Stimulated activated CD4-positive, alpha-beta T cell treated with anti-CD3 and anti-CD28 coated beads, Interleukin-12 subunit alpha, Interleukin-12 subunit beta, amount 100 ng/mL, for 24 hours (primary cell): ENCODE measurements around the gene PLB1.
"Not testable (repeated sequence)": the region's sequence is repeated elsewhere in the genome, so short reads cannot be mapped to it uniquely, and the experiment has no call there.

Experiments
- DNase-seq, 2 experiments: peaks; one replicate each; pipeline ENCODE4 v3.0.0-alpha.2; 2020; ENCODE audit warnings: low read depth in 2 of 2

Gene PLB1

GRCh38 chr2:28648147-28648546 lies 152.3 kb downstream of the PLB1 start:
- no peak for DNase-seq

DNA sequence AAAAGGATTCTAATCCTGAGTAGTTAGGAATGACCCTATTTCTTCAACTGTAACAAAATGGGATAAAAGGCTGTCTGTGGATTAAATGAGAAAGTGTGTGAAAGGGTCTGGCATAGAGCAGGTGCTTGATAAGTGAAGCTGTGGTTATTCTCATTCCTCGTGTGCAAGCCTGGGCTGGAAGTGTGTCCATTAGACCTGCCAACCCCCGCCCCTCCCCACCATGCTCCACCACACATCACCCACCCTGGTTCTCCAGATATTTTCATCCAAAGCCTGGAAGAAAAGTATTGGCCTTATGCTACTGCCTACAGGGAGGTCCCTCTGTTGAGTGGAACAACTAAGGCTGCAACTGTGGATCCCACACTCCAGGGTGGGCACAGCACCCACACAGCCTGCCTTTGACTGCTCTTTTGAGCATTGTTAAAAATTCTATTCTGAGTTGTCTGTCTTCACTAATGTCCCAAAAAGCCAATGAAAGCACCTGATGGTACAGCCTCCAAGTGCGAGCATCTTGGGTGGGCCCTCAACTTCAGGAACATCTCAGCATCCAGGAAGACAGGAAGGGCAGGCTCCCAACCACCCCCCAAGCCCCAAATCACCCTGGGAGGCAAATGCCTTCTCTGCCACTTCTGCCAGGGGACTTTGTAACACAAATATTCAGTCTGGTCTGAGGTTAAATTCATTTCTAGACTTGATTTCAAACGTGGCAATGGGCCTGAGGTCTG lies 153.0 kb downstream of the PLB1 start:
- no peak for DNase-seq

GRCh38 chr2:28649481-28650265 lies 153.8 kb downstream of the PLB1 start:
- DNase-seq: peak in 1 of 2 experiments; percentile 39

DNA sequence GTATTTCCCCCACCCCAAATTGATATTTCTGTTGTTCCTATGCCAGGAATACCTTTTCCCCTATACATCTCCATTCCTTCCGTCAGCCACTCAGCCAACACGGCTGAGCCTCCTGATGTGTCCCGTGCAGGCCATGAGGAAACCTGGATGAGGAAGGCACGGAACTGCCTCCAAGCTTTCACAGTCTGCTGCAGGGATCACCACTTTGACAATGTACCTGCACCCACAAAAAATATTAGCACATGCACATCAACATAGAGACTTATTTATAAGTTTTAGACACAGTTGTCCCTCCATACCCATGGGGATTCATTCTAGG lies 154.4 kb downstream of the PLB1 start:
- no peak for DNase-seq

DNA sequence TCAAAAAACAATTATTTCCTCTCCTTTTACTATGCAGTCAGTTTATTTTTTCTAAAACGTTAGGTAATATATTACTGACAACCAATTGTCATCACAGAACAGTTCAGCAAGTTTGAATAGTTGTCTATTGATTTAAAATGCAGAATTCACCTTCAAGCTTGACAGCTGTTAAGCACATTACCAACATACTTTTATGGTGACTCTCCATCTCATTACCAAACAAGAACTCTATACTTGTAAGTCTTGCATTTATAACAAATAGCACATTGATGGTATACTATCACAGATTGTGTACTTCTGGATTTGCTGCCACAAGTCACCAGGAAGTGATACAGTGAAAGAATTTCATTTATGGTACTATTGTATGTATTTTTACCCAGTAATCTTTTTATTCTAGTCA lies 156.4 kb downstream of the PLB1 start:
- no peak for DNase-seq

GRCh38 chr2:28653892-28654662 lies 158.2 kb downstream of the PLB1 start:
- no peak for DNase-seq

DNA sequence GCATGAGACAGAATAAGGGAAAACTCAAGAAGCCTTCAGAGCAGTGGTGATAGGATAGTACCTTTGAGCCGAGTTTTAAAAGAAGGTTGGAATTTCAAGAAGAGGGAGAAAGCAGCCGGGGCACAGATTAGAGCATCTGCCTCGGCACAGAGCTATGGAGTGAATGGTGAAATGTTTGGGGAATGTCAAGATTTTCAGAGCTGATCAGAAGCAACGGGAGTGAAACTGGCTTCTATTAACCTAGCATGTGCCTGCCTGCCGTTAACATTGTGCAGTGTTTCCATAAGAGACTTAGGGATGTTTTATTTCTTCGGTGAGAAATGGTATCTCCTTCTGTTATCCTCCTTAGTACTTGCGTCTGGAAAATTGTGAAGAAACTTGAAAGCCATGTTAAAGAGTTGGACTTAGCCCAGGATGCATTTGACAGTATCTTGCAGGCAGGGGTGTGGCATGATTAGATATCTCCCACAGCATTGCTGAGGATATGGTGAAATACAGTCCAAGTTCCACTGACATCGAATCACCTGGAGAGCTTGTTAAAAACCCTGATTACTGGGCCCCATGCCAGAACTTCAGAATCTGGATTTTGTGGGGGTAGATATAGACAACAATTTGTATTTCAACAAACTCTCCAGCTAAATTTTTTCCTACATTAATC lies 158.9 kb downstream of the PLB1 start:
- no peak for DNase-seq

DNA sequence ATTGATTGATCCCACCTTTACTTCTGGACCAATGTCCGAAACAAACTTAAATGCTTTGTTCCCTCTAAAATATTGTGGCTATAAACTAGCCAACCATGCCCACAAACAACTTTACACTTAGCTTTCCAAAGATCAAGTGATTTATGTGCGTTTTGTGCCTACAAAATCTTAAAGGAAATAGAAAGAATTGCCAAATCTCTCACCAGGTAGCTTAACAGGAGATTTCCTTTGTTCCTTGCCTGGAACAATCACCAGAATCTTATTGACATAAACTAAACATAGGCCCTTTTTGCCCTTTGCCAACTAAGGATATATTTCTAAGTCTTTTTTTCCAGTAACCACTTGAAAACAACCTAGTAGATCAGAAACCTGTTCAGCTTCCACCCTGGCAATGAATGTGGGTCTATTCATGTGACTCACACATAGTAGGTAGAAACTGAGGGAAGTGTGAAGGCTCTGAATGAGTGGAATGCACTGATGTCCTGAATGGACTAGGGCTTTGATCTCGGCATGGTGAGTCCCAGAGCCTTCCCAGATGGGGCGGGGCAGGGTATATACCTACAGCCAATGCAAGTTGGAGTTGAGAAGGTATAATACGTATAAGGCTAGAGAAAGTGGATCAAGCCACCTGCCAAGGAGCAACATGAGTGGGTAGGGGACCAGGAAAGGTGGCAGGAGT lies 161.2 kb downstream of the PLB1 start:
- no peak for DNase-seq

DNA sequence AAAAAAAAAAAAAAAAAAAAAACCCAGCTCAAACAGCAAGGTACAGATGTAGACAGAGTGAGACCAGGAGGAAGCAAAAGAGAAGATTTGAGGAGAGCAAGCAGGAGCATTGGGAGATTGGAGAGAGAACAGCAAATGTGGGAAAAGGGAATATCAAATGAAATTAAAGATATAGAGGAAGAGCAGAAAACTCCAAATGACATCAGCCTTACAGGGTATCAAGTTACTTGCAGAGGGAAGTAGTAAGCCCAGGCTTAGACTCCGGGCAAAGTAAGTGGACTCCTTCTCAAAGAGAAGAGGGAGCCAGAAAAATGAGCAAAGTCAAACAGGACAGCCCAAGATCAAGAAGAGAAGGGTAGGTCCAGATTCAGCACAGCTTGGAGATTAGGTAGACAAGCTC lies 162.5 kb downstream of the PLB1 start:
- no peak for DNase-seq

DNA sequence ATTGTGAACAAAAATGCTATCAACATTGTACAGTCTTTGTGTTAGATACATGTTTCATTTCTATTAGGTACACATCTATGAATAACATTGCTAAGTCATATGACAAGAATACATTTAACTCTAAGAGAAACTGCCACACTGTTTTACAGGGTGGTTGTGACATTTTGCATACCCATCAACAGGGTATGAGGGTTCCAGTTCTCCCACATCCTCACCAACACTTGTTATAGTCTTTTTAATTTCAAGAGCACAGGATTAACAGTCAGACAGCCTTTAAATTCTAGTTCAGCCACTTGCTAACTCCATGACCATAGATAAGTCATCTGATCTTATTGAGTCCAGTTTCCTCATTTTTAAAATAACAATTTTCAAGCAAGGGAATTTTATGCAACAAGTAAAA lies 163.3 kb downstream of the PLB1 start:
- no peak for DNase-seq

DNA sequence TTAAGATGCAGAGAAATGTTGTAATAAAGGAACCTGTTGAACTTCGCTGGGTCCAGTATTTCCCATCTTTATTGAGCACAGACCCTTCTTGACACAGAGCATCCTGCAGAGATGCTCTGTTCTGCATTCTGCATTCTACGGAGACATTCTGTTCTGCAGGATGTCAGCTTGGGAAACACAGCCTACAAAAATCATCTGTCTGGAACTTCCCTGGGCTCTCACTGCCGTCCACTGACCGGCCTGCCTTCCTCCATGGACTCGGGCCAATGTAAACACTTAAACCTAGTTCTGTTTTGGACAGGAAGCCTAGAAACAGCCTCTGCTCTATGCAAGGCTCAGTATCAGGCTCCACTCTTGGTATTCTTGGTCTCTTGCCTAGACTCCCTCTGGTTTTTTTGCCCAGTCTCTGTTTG lies 165.7 kb downstream of the PLB1 start:
- no peak for DNase-seq

DNA sequence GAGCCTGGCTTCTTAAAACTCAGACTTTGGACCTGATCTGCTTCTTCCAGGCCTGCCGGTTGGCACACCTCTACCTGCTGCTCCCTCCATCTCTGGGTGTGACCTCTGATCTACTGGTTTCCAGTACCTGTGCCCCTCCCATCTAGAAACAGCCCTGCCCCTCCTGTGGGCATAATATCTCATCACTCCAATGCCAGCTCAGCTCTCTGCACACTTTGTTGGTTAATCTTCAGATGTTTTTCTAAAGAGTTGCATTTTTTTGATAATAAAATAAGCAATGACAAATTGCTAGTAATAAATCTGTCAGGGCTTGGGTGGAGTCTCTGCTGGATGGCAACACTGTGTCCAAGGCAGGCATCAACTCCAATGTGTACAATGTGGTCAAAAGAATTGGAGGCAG lies 166.2 kb downstream of the PLB1 start:
- no peak for DNase-seq

GRCh38 chr2:28662468-28663181 lies 166.8 kb downstream of the PLB1 start:
- no peak for DNase-seq

GRCh38 chr2:28663359-28663758 lies 167.5 kb downstream of the PLB1 start:
- no peak for DNase-seq

- DNase-seq: no peak
These were observed 168.4 kb downstream of the PLB1 start for GRCh38 chr2:28664120-28664842.

DNA sequence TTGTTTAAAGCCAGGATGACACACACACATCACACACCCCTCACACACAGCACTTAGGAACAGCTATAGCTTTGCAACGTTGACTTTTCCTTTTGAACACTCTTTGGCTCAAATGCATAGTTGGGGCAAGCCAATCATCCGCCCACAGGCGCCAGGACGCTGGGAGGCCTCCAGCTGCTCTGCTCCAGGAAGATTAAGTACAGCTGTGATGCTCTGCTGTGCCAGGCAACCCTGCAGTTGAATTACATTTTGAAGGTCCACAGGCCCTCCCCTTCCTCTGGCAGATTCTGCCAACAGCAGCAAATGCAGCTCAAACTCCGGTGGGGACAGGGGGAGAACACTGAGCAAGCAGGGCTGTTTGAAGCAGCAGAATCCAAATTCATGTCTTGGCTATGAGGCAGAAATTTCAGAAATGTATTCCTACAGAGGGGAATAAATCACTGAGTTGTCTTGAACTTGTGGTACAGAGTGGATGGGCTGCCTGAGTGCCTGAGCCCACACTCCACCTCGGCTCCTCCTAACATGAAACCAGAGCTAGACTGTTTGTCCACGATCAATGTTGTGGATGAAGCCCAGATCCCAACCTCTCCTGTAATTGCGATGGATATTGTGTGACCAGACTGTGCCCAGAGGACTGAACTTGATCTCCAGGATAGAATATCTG lies 169.3 kb downstream of the PLB1 start:
- DNase-seq: no peak

DNA sequence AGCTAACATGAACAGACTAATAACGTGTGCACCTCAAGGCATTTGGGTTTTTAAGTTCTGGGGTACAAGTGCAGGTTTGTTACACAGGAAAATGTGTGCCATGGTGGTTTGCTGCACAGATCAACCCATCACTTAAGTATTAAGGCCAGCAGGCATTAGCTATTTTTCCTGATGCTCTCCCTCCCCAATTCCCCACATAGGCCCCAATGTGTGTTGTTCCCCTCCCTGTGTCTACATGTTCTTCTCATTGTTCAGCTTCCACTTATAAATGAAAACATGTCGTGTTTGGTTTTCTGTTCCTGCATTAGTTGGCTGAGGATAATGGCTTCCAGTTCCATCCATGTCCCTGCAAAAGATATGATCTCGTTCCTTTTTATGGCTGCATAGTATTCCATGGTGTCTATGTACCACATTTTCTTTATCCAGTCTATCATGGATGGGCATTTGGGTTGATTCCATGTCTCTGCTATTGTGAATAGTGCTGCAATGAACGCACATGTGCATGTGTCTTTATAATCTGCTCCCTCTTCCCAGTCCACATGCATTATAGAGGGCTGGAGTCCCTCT lies 170.0 kb downstream of the PLB1 start:
- not testable (repeated sequence) for DNase-seq

GRCh38 chr2:28666496-28667184 lies 170.8 kb downstream of the PLB1 start:
- no peak for DNase-seq

GRCh38 chr2:28667261-28667660 lies 171.4 kb downstream of the PLB1 start:
- DNase-seq: no peak
